ENCODE results near the gene MYNN.

Gene MYNN

GRCh38 chr3:169764312-169764881, 8.8 kb upstream of the MYNN start:
- Mint-ChIP-seq H3K27me3 (no peaks in the 10 kb centered on the region), H3K4me1 (ENCODE audit: low read depth in 2 of 2) (peaks cover 9 to 22% of the 10 kb centered on the region in 2 donors), H3K27ac (peak overlapping the region; percentile 94), H3K4me3 (peak overlapping the region; percentile 92 to 94), H3K36me3 (ENCODE audit: insufficient read depth) (peaks cover 28% of the 10 kb centered on the region), H3K9me3 (peaks cover 0 to 2% of the 10 kb centered on the region in 2 donors)
- DNase-seq (peak; percentile 44 to 58 (median 44)), ATAC-seq (replicated peaks) (peak; percentile 39)

- peak within 1 kb of the TSS; percentile 92 to 94 for H3K4me3 Mint-ChIP-seq
- DNase-seq (peak; percentile 88 to 90 (median 89)), ATAC-seq (replicated peaks) (peak; percentile 86)
- H3K36me3 Mint-ChIP-seq (ENCODE audit: insufficient read depth), result peaks cover 28% of the 10 kb centered on the region
- H3K27ac Mint-ChIP-seq, result peak within 1 kb of the TSS; percentile 94
- peaks cover 0 to 2% of the 10 kb centered on the region in 2 donors for H3K9me3 Mint-ChIP-seq
- no peaks in the 10 kb centered on the region for H3K27me3 Mint-ChIP-seq
- H3K4me1 Mint-ChIP-seq (ENCODE audit: low read depth in 2 of 2), result peaks cover 8 to 25% of the 10 kb centered on the region in 2 donors
These were observed 8.1 kb upstream of the MYNN start, which contains the start of gene TERC for GRCh38 chr3:169764882-169765612. TERC (minus strand) TSS chr3:169765060.

- Mint-ChIP-seq H3K9me3 (peaks cover 0 to 2% of the 10 kb centered on the region in 2 donors), H3K27me3 (no peaks in the 10 kb centered on the region), H3K36me3 (ENCODE audit: insufficient read depth) (peaks cover 41% of the 10 kb centered on the region), H3K27ac (peak within 1 kb of the TSS; percentile 74 to 78), H3K4me1 (ENCODE audit: low read depth in 2 of 2) (peaks cover 11 to 32% of the 10 kb centered on the region in 2 donors), H3K4me3 (peak within 1 kb of the TSS; percentile 81 to 86)
- ATAC-seq (replicated peaks) (no peak), DNase-seq (peak; percentile 40 to 45 (median 43))
These were observed 3.7 kb upstream of the MYNN start, which contains the start of gene ACTRT3 for GRCh38 chr3:169769287-169770181. ACTRT3 (minus strand) TSS chr3:169769561; CDS start chr3:169769520, 41 bp downstream.

- Mint-ChIP-seq H3K27ac (peak overlapping the region; percentile 100), H3K27me3 (no peaks in the 10 kb centered on the region), H3K4me3 (peak overlapping the region; percentile 97 to 99), H3K4me1 (ENCODE audit: low read depth in 2 of 2) (peaks cover 13 to 40% of the 10 kb centered on the region in 2 donors), H3K36me3 (ENCODE audit: insufficient read depth) (peaks cover 56% of the 10 kb centered on the region), H3K9me3 (no peaks in the 10 kb centered on the region)
- ATAC-seq (replicated peaks), result peak; percentile 8
- peak; percentile 74 to 81 (median 75) for DNase-seq
These were observed 1.5 kb upstream of the MYNN start for GRCh38 chr3:169771497-169772304.

- DNase-seq, result peak in 1 of 3 experiments; percentile 12
- H3K4me3 Mint-ChIP-seq, result peak overlapping the region; percentile 97 to 99
- no peaks in the 10 kb centered on the region for H3K27me3 Mint-ChIP-seq
- H3K27ac Mint-ChIP-seq, result peak overlapping the region; percentile 100
- no peaks in the 10 kb centered on the region for H3K9me3 Mint-ChIP-seq
- peaks cover 16 to 47% of the 10 kb centered on the region in 2 donors for H3K4me1 Mint-ChIP-seq (ENCODE audit: low read depth in 2 of 2)
- no peak for ATAC-seq (replicated peaks)
- peaks cover 61% of the 10 kb centered on the region for H3K36me3 Mint-ChIP-seq (ENCODE audit: insufficient read depth)
These were observed 795 bp upstream of the MYNN start for GRCh38 chr3:169772305-169772896.

GRCh38 chr3:169774186-169774585, 990 bp downstream of the MYNN start:
- ATAC-seq (replicated peaks) (no peak), DNase-seq (no peak)
- Mint-ChIP-seq H3K27ac (peak overlapping the region; percentile 100), H3K4me1 (ENCODE audit: low read depth in 2 of 2) (peaks cover 25 to 60% of the 10 kb centered on the region in 2 donors), H3K4me3 (peak overlapping the region; percentile 97 to 99), H3K36me3 (ENCODE audit: insufficient read depth) (peaks cover 63% of the 10 kb centered on the region), H3K27me3 (no peaks in the 10 kb centered on the region), H3K9me3 (no peaks in the 10 kb centered on the region)

GRCh38 chr3:169777822-169778221, 4.6 kb downstream of the MYNN start:
- ATAC-seq (replicated peaks) (no peak), DNase-seq (no peak)
- Mint-ChIP-seq H3K36me3 (ENCODE audit: insufficient read depth) (peaks cover 74% of the 10 kb centered on the region), H3K4me1 (ENCODE audit: low read depth in 2 of 2) (peaks cover 35 to 72% of the 10 kb centered on the region in 2 donors), H3K4me3 (no peak overlapping the region), H3K27me3 (no peaks in the 10 kb centered on the region), H3K27ac (no peak overlapping the region), H3K9me3 (no peaks in the 10 kb centered on the region)

- Mint-ChIP-seq H3K27me3 (no peaks in the 10 kb centered on the region), H3K36me3 (ENCODE audit: insufficient read depth) (peaks cover 75% of the 10 kb centered on the region), H3K4me3 (peak overlapping the region; percentile 45 to 56), H3K27ac (peak overlapping the region in 1 of 2 donors; percentile 44), H3K4me1 (ENCODE audit: low read depth in 2 of 2) (peaks cover 29 to 49% of the 10 kb centered on the region in 2 donors), H3K9me3 (no peaks in the 10 kb centered on the region)
- DNase-seq (no peak), ATAC-seq (replicated peaks) (peak; percentile 56)
These were observed 7.5 kb downstream of the MYNN start for GRCh38 chr3:169780742-169781141.

GRCh38 chr3:169781209-169781855, 8.1 kb downstream of the MYNN start:
- Mint-ChIP-seq H3K9me3 (no peaks in the 10 kb centered on the region), H3K4me3 (peak overlapping the region; percentile 45 to 56), H3K4me1 (ENCODE audit: low read depth in 2 of 2) (peaks cover 29 to 45% of the 10 kb centered on the region in 2 donors), H3K27me3 (no peaks in the 10 kb centered on the region), H3K36me3 (ENCODE audit: insufficient read depth) (peaks cover 74% of the 10 kb centered on the region), H3K27ac (peak overlapping the region; percentile 44 to 68)
- DNase-seq (no peak), ATAC-seq (replicated peaks) (no peak)

GRCh38 chr3:169787120-169787519, 13.9 kb downstream of the MYNN start:
- Mint-ChIP-seq H3K36me3 (ENCODE audit: insufficient read depth) (peaks cover 69% of the 10 kb centered on the region), H3K4me1 (ENCODE audit: low read depth in 2 of 2) (peaks cover 0 to 6% of the 10 kb centered on the region in 2 donors), H3K9me3 (no peaks in the 10 kb centered on the region), H3K27me3 (no peaks in the 10 kb centered on the region), H3K27ac (no peak overlapping the region), H3K4me3 (no peak overlapping the region)
- no peak for ATAC-seq (replicated peaks)
- DNase-seq, result no peak

- Mint-ChIP-seq H3K4me3 (no peak overlapping the region), H3K27ac (peak overlapping the region in 1 of 2 donors; percentile 55), H3K9me3 (no peaks in the 10 kb centered on the region), H3K27me3 (no peaks in the 10 kb centered on the region), H3K36me3 (ENCODE audit: insufficient read depth) (peaks cover 63% of the 10 kb centered on the region), H3K4me1 (ENCODE audit: low read depth in 2 of 2) (peaks cover 0 to 3% of the 10 kb centered on the region in 2 donors)
- no peak for DNase-seq
- no peak for ATAC-seq (replicated peaks)
These were observed 14.6 kb downstream of the MYNN start for GRCh38 chr3:169787791-169788190.

- Mint-ChIP-seq H3K4me1 (ENCODE audit: low read depth in 2 of 2) (peaks cover 0 to 3% of the 10 kb centered on the region in 2 donors), H3K27me3 (no peaks in the 10 kb centered on the region), H3K9me3 (no peaks in the 10 kb centered on the region), H3K36me3 (ENCODE audit: insufficient read depth) (peaks cover 43% of the 10 kb centered on the region), H3K4me3 (no peak overlapping the region), H3K27ac (peak overlapping the region in 1 of 2 donors; percentile 65)
- no peak for ATAC-seq (replicated peaks)
- no peak for DNase-seq
These were observed 17.0 kb downstream of the MYNN start for GRCh38 chr3:169790219-169790618.
